Epidermal melanocyte (primary cell): ENCODE measurements around the gene TCN2.
"Not testable (repeated sequence)": the region's sequence is repeated elsewhere in the genome, so short reads cannot be mapped to it uniquely, and the experiment has no call there.

ENCODE experiments used
- DNase-seq: peaks from one replicate; pipeline ENCODE4 v3.0.0; 2011; ENCODE audit warnings: low spot score; ENCODE audit not compliant: insufficient read length

The TCN2 gene

GRCh38 chr22:30606455-30607299 lies at the start of gene TCN2:
Gene TCN2, plus strand, starts transcription at chr22:30607174. Its CDS starts 158 bp downstream, at chr22:30607332.
- peak; percentile 67 for DNase-seq

DNA sequence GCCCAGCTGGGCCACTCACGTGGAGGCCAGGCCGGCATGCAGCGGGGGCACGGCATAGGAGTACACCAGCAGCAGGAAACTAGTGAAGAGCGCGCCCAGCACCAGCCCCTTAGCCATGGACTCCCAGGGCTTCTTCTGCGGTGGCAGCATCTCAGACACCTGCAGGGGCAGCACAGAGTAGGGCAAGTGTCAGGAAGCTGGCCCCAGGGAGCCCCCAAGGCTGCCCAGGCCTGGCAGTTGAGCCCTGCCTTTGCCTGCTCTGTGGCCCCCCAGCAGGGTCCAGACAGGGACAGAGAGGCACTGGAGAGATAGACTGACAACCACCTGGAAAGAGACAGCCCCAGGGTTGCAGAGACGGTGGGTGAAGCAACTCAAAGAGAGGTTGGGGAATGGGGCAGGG lies 49.7 kb upstream of the TCN2 start:
- no peak for DNase-seq

- DNase-seq = no peak
These were observed 47.1 kb upstream of the TCN2 start for GRCh38 chr22:30559889-30560288.

- DNase-seq = not testable (repeated sequence)
These were observed 46.3 kb upstream of the TCN2 start for GRCh38 chr22:30560643-30561202.

DNA sequence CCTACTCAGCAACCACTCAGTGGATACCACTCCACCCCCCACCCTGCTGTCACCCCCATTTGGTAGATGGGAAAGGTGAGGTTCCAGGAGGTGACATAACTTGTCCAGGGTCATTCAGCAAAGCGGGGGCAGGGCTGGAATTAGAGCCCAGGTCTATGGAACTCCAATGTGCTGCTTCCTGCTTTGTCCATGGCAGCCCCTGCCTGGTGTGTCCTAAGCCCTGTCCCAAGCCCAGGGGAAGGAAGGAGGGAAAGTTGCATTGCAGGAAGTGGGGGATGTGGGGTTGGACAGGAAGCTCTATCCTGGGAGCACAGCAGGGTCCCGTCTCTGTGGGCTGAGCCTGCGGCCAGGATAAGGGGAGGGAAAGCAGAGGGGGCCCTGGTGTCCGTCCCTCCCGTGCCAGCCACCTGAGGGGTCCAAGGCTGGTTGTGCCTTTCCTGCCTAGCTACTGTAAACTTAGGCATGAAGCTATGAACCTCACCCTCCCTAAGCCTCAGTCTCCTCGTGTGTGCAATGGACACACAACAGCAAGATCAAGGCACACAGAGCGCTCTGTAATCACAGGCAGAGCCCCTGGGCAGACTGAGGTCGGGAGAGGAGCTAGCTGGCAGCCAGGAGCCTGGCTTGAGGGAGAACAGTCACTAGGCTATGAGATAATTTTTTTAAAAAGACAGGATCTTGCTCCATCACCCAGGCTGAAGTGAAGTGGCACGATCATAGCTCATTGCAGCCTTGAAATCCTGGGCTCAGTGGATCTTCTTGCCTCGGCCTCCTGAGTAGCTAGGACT lies 45.4 kb upstream of the TCN2 start:
- DNase-seq = no peak

- DNase-seq = no peak
These were observed 44.6 kb upstream of the TCN2 start for GRCh38 chr22:30562366-30562765.

DNA sequence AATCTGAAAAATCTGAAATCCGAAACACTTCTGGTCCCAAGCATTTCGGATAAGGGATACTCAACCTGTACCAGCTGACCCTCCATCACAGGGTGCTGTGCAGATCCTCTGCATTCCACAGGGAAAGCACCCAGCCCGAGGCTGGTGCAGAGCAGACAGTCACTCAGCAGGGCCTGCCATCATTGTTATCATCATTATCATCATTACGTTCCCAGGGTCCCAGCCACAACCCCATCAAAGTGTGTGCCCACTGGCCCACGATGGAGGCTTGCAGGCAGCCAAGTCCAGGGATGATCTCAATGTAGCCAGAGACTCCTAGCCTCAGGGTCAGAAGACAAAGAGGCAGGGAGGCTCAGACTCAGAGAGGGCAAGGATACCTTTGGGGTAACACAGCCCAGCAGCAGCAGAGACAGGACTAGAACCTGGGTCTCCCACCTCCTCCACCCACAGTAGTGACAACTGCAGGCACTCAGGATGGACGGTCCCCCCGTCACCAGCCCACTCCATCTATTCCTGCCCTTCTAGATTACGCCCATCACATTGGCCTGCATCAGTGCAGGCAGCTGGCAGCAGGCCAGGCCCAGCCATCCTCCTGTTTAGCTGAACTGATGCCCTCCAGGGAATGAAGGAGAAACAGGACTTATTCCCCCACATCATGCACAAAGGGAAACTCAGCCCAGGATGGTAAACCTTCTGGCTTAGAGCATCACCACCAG lies 42.8 kb upstream of the TCN2 start:
- no peak for DNase-seq

GRCh38 chr22:30564761-30565119 lies 42.2 kb upstream of the TCN2 start:
- no peak for DNase-seq

- no peak for DNase-seq
These were observed 41.6 kb upstream of the TCN2 start for GRCh38 chr22:30565341-30565740.

DNA sequence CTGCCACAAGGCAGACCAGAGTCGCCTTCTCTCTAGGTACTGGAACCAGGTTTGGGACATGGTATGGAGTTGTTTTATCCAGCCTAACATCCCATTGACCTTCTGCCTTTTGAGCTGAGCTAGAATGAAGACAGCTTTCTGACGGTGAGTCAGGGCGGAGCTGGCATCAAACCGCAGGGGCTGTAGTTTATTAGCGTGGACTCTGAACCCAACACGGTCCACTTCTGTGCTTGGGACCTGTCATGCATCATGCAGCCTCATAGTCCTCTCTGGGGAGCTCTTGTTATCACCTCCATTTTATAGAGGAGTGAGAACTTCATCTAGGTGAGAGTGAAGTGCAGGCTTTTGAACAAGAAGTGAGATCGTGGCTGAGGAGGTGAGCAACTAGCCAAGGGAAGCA lies 40.8 kb upstream of the TCN2 start:
- DNase-seq = no peak

DNA sequence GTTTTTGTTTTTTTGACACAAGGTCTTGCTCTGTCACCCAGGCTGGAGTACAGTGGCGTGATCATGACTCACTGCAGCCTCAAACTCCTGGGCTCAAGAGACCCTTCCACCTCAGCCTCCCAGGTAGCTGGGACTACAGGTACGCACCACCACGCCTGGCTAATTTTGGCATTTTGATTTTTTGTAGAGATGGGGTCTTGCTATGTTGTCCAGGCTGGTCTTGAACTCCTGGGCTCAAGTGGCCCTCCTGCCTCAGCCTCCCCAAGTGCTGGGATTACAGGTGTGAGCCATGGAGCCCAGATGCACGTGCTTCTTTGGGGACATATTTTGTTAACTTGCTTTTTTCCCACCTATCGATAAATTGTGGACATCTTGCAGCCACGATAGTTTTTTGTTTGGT lies 39.7 kb upstream of the TCN2 start:
- DNase-seq = not testable (repeated sequence)

GRCh38 chr22:30568137-30568805 lies 38.7 kb upstream of the TCN2 start:
- DNase-seq = no peak

DNA sequence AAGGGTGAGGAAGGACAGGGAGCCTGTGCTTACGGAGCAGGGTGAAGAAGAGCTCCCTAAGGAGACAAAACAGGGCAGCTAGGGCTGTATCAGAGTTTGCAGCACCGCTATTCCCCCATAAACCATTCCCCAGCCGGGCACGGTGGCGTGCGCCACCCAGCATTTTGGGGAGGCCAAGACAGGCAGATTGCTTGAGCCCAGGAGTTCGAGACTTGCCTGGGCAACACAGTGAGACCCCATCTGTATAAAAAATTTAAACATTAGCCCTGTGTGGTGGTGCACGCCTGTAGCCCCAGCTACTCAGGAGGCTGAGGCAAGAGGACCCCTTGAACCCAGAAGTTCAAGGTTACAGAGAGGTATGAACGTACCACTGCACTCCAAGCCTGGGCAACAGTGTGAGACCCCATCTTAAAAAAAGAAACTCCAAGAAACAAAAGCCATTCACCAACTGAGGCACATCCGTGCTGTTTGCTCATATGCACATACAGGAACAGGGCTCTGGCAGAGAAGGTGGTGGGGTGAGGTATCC lies 37.2 kb upstream of the TCN2 start:
- DNase-seq = no peak

- DNase-seq = no peak
These were observed 34.8 kb upstream of the TCN2 start for GRCh38 chr22:30572210-30572609.

DNA sequence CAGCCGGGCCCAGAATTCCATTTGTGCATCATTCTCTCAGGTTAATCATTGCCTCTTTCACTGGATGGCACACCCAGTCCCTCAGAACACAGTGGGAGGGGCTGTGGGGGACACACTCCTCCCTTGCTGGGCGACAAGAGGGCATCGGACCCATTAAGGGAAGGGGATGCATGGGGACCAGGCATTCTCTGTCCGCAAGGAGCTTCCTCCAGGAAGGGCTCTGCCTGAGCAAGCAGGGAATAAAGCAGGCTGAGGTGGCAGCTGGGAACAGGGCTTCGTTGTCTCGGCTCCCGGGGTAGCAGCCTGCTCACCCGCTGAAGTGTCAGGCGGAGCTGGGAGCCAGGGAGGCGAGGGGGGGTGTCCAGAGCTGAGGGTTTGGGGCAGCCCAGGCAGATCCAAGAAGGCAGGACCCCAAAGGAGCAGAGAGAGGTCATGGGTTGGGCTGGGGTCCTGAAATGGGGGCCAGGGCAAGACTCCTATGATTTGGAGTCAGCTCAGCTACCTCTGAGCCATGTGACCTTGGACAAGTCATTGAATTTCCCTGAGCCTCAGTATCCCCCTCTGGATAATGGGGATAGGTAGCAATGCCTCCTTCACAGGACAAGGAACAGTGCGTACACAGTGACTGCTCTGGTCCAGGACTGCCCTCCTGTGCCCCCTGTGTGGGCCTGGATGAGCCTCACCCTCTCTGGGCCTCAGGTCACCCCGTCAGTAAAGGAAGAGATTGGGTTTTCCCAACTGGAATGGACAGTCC lies 34.0 kb upstream of the TCN2 start:
- no peak for DNase-seq

GRCh38 chr22:30573594-30574094 lies 33.3 kb upstream of the TCN2 start:
- no peak for DNase-seq

- DNase-seq = no peak
These were observed 32.6 kb upstream of the TCN2 start, which contains the start of gene GAL3ST1 for GRCh38 chr22:30574095-30574981. Gene GAL3ST1, minus strand, starts transcription at chr22:30574665. Its CDS starts 17,273 bp downstream, at chr22:30557392.

DNA sequence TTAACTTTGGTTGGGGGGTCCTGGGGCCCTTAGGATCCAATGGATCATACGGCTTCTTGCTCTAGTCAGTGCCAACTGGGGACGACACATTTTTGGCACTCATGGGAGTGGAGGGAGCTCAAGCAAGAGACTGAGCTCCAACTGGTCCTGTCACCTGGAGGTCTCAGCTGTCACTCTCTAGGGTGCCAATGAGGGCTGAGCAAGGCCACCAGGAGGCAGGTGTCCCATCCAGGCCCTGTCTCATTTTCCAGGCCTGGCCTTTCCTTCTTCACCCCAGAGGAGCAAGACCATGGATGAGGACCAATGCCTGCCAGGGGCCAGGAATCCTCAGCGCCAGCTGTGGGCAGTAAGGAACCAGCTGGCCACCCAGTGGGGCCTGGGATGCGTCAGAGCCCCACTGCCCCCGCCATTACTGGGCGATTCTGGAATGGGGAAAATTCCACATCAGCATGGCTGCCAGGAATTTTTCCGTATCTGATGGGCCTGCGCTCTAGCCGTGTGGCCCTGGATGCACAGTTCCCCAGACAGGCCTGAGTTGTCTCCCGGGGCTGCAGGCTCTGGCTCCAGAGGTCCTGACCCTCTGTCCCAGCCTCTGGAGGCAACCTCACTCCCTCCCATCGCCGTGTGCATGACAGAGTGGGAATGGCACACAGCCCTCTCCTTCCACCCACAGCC lies 31.8 kb upstream of the TCN2 start:
- no peak for DNase-seq
